GM21526 (cell line): ENCODE results near the gene ADARB2.
"Not testable (repeated sequence)": the region's sequence is repeated elsewhere in the genome, so short reads cannot be mapped to it uniquely, and the experiment has no call there.

Experiments used
- ATAC-seq: cut with Tn5 transposase; IDR thresholded peaks from one replicate; pipeline ENCODE4 v1.9.1; 2021; ENCODE audit warnings: moderate library complexity; ENCODE audit not compliant: unreplicated experiment, low FRiP score

The ADARB2 gene

GRCh38 chr10:1624240-1624639, 113.1 kb downstream of the ADARB2 start:
- no peak for ATAC-seq

GRCh38 chr10:1620803-1621202, 116.5 kb downstream of the ADARB2 start:
- ATAC-seq, result no peak

- not testable (repeated sequence) for ATAC-seq
Observed at GRCh38 chr10:1617376-1618317, 119.7 kb downstream of the ADARB2 start.

DNA sequence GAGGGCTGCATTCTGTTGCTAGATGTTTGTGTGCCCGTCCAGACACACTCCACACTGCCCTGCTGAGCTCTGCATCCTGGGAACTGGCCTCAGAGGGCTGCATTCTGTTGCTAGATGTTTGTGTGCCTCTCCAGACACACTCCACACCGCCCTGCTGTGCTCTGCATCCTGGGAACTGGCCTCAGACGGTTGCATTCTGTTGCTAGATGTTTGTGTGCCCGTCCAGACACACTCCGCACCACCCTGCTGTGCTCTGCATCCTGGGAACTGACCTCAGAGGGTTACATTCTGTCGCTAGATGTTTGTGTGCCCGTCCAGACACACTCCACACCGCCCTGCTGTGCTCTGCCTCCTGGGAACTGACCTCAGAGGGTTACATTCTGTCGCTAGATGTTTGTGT, 120.6 kb downstream of the ADARB2 start:
- ATAC-seq, result not testable (repeated sequence)

DNA sequence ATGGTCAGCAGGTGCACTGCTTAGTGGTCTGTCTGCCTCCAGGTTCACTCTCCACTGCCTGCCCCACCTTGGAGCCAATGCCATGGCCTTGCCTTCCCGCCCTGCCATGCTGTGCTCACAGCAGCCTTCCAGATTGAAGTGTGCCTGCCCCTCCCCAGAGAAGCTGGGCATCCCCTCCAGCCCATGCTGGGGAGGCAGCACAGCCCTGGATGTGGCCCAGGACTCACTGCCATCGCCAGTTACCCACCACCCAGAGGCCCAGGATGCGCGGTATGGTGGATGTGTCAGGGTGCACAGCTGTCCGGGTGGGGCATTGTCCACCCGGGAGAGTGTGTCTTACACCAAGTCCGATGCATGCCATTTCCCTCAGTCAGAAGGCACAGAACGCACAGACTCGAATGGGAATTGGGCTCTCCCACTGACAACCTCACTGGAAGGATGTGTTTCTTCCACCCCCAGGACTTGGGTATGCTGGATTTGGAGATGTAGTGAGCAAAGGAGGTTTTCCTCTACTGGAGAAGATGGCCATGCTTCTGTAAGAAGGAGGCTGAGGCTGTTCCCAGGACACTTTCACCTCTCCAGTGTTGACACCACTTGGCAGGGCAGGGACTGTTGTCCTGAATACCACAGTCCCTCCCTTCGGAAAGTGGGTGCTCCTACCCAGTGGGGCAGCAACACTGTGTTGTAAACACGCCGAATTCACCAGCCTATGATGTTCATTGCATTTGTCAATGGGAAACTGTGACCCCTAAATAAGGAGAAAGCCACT, 122.0 kb downstream of the ADARB2 start:
- ATAC-seq, result no peak

- no peak for ATAC-seq
Observed at GRCh38 chr10:1613511-1613910, 123.8 kb downstream of the ADARB2 start.

DNA sequence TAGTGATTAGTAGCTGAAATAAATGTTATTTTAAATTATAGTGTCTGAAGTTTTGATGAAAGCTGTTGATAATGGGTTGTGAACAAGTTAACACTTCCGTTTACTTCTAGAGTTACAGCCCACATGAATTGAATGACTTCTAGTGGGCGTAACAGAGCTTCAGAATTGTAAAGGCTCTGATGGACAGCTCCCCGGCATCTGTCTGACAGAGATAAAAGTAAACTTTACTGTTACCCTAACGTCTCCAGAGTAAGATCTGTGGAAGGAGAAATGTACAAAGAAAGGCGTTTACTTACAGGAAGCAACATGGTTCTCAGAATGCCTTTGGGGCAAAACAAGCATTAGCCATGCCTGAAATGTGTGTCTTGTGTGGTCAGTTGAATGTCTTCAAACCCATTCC, 124.4 kb downstream of the ADARB2 start:
- ATAC-seq, result no peak

- ATAC-seq, result no peak
Observed at GRCh38 chr10:1611936-1612550, 125.3 kb downstream of the ADARB2 start.

DNA sequence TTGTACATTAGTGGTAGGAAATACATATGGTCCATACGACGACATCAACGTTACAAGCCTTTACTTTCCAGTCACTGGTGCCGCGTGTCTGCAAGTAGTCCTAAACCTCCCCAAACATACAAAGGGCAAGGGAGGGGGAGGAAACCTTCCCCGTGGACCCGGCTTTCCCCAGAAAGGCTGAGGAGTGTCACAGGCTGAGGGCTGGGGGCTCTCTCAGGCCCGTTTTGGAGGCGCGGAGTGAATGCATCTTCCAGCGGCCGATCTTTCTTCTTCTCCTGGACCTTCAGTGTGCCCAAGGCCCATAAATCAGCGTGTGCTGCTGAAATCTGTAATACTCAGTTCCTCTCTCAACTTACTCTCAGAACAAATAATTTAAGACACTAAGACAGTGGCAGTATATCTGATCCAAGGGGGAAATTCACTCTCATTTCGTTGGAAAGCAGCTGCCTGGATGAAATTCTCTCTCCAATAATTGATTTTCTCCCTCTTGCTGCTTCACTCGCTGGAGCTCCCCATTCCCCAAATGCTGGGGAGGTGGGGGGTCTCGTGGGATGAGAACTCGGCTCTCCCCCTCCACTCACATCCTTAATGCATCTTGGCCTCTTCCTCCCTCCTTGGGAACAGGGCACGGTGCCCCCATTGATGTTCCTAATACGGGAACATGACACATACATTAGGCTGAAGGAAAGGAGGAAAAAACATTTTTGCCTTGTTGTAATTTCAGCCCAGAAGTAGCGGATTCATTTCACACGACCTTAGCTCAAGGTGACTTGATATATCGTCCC, 126.1 kb downstream of the ADARB2 start:
- ATAC-seq, result no peak

- no peak for ATAC-seq
Observed at GRCh38 chr10:1609648-1609970, 127.7 kb downstream of the ADARB2 start.

DNA sequence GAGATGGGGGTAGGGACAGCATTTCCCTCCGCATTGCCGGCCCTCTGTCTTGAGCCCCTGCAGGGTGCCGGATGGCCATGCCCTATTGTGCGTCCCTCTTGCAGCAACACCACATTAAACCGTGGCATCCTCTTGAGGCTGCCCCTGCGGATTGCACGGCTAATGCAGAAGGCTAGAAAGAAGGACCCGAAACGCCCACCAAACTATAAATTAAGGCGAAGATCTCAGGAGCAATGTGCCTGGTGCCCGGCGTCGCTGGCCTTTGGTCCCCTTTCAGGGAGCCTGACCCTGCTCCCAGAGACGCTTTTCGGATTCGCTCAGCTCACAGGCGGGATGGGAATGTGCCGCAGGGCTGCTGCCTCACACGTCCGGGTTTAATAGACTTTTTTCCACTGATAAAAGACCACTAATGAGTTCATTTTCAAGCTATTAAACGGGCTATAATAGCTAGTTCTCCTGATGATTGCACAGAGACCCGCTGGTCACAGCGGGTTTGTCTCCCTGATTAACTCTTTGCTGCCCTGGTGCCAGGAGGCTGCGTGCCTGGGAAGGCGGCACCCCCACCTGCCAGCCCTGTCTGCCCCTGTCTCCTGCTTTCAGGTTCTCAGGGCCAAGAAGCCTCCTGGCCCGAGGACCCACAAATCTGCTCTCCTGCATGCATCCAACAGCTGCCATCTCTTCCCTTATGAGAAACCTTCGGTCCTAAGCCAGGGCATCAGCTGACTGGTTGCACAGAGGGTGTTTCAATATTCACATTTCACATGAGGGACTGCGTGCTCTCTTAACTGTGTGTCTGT, 128.3 kb downstream of the ADARB2 start:
- ATAC-seq, result no peak

DNA sequence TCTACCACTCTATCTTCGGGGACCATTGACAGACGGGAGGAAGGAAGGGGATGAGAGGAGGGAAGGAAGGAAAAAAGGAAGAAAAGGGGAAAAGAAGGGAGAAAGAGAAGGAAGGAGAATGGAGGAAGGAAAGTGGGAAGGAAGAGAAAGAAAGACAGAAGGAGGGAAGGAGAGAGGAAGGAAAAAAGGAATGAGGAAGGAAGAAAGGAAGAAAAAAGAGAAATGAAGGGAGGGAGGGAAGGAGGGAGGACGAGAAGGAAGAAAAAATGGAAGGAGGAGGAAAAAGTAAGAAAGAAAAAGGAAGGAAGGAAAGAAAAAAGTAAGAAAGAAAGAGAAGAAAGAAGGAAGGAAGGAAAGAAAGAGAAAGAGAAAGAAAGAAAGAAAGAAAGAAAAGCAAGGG, 128.9 kb downstream of the ADARB2 start:
- ATAC-seq, result no peak

- ATAC-seq, result no peak
Observed at GRCh38 chr10:1607466-1607865, 129.9 kb downstream of the ADARB2 start.

DNA sequence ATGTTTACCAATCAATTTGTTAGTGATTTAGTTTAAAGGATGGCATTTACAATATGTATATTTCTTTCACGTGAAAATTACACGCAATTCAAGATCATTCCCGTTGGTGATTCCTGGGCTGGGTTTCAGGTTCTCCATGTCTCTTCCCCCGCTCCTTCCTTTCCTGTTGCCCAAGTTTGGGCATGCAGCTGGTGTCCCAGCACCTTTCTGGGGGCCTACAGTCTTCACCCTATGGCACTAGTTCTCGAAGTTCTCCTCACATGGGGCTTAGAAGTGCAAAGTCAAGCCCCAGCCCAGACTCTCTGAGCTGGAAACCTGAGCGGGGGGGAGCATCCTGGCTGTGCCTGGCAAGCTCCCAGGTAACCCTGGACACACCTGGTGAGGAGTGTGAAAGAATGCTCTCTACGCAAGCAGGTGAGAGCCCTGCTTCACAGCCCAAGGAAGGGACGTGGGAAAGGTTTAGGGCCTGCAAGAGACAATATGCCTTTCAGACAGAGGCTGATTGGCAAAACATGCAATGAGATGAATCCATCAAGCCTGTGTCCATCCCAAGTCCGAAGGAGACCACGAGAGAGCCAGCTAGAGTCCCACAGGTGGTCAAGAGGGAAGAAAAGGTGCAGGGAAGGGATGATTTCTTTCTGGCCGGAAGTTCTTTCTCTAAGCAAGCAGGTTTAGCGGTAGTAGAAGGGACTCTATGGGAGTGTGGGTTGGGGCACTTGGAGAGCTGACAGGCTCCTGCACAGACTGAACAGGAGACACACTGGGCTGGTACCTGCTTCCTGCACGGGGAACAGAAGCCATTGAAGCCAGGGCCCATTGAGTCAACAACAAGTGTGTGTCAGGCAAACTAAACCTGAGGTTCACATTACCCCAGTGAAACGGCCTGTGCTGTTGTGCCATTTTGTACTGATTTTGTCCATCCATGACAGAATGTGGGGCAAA, 131.1 kb downstream of the ADARB2 start:
- ATAC-seq, result no peak

GRCh38 chr10:1605121-1605520, 132.2 kb downstream of the ADARB2 start:
- ATAC-seq, result no peak

- ATAC-seq, result no peak
Observed at GRCh38 chr10:1604246-1604645, 133.1 kb downstream of the ADARB2 start.

- ATAC-seq, result no peak
Observed at GRCh38 chr10:1603181-1603580, 134.1 kb downstream of the ADARB2 start.

GRCh38 chr10:1602037-1602484, 135.3 kb downstream of the ADARB2 start:
- no peak for ATAC-seq

GRCh38 chr10:1601406-1601805, 135.9 kb downstream of the ADARB2 start:
- ATAC-seq, result no peak
